T-cell (primary cell): Measurements from ENCODE around the gene POT1. TPM values are rescaled to one million over a fixed set of nuclear protein-coding genes. Genes with fewer than 3 reads are reported as not detected.

Experiments
- ATAC-seq, 4 experiments: fragments of 200-7000 bp in 3 of 4; fragments of 150-1000 bp in 1 of 4; cut with Tn5 transposase; replicated peaks in 1 of 4; 1 replicate in 3 of 4; 2 replicates in 1 of 4; pipeline ENCODE4 v1.10.0; 2021; ENCODE audit warnings: moderate library complexity in 3 of 4, mild to moderate bottlenecking in 2 of 4, moderate number of reproducible peaks in 1 of 4
- CTCF ChIA-PET, 2 donors: fragments of 300-600 bp; sonication (Branson Sonifier 250); formaldehyde crosslinking; loops; one replicate each; lab custom pipeline; 2022; ENCODE audit warnings: antibody characterized with exemption in 2 of 2; lab: Charles Lee
- POLR2A ChIA-PET, 2 donors: fragments of 300-600 bp; sonication (Branson Sonifier 250); formaldehyde crosslinking; loops; one replicate each; lab custom pipeline; 2022; ENCODE audit warnings: antibody characterized with exemption in 2 of 2; lab: Charles Lee
- DNase-seq, 35 experiments: peaks; one replicate each; pipeline versions ENCODE4 v3.0.0 to v3.0.0-alpha.2; 2013 to 2023
- H3K27ac ChIP-seq: one replicate; pipeline ENCODE4 v1.5.1; 2013; ENCODE audit warnings: low read length
- H3K27me3 ChIP-seq, 2 experiments: replicated peaks in 1 of 2; 1 replicate in 1 of 2; 2 replicates in 1 of 2; pipeline versions ENCODE4 v1.6.1 to v1.7.0; 2013; ENCODE audit warnings: low read length in 1 of 2, mixed read lengths in 1 of 2; ENCODE audit not compliant: control insufficient read depth in 2 of 2, insufficient read depth in 2 of 2; ENCODE audit errors: extremely low read depth in 1 of 2
- H3K36me3 ChIP-seq, 2 donors: 1 replicate in 1 of 2; 2 replicates in 1 of 2; pipeline versions ENCODE4 v1.6.1 to v1.7.0; 2013; ENCODE audit warnings: low read length in 1 of 2; ENCODE audit not compliant: control insufficient read depth in 2 of 2, insufficient read depth in 1 of 2; ENCODE audit errors: extremely low read depth in 1 of 2
- H3K4me1 ChIP-seq, 2 experiments: 1 replicate in 1 of 2; 2 replicates in 1 of 2; pipeline versions ENCODE4 v1.6.1 to v1.7.0; 2013; ENCODE audit warnings: low read length in 2 of 2, mixed read lengths in 1 of 2; ENCODE audit not compliant: insufficient read depth in 2 of 2, control insufficient read depth in 1 of 2; ENCODE audit errors: extremely low read depth in 1 of 2
- H3K4me3 ChIP-seq, 2 donors: 1 replicate in 1 of 2; 2 replicates in 1 of 2; pipeline versions ENCODE4 v1.5.1 to v1.7.0; 2013; ENCODE audit warnings: mild to moderate bottlenecking in 2 of 2, low read length in 1 of 2, moderate library complexity in 1 of 2; ENCODE audit not compliant: control insufficient read depth in 1 of 2; ENCODE audit errors: extremely low read depth in 1 of 2
- H3K9me3 ChIP-seq: 2 replicates; pipeline ENCODE4 v1.7.0; 2013
- H3K27ac Mint-ChIP-seq, 2 donors: one replicate each; pipeline ENCODE4 v1.8.0; 2020 to 2021; ENCODE audit warnings: mild to moderate bottlenecking in 2 of 2, mixed read lengths in 2 of 2
- H3K27me3 Mint-ChIP-seq, 2 donors: one replicate each; pipeline ENCODE4 v1.8.0; 2021 to 2022; ENCODE audit warnings: mixed read lengths in 2 of 2
- H3K36me3 Mint-ChIP-seq: one replicate; pipeline ENCODE4 v1.8.0; 2021; ENCODE audit warnings: mixed read lengths
- H3K4me1 Mint-ChIP-seq, 3 donors: one replicate each; pipeline ENCODE4 v1.8.0; 2020 to 2022; ENCODE audit warnings: mixed read lengths in 3 of 3, mild to moderate bottlenecking in 1 of 3
- H3K4me3 Mint-ChIP-seq, 3 donors: one replicate each; pipeline ENCODE4 v1.8.0; 2020 to 2022; ENCODE audit warnings: mild to moderate bottlenecking in 3 of 3, mixed read lengths in 3 of 3, moderate library complexity in 3 of 3
- H3K9me3 Mint-ChIP-seq, 3 donors: one replicate each; pipeline ENCODE4 v1.8.0; 2020 to 2022; ENCODE audit warnings: mixed read lengths in 3 of 3
- WGBS: methylation state at CpG from one replicate; pipeline ENCODE4 v1.1.5; 2013; ENCODE audit warnings: missing lambda C conversion rate; ENCODE audit not compliant: insufficient coverage; 5-methylcytosine and 5-hydroxymethylcytosine counted together
- total RNA-seq, 35 experiments: library from RNA in 6 of 35; stranded (reverse) in 6 of 35; fragments of 120-200 nt in 1 of 35; gene quantifications; one replicate each; pipeline versions ENCODE4 v1.2.1 to v1.2.4 and lab custom pipeline; 2013 to 2026

Gene POT1
- total RNA-seq, 5 donors from 2014 or later (not counting 1 experiment from before 2014, with no cell fraction given) = 17.6 to 27.9 (median 23.2) TPM

DNA sequence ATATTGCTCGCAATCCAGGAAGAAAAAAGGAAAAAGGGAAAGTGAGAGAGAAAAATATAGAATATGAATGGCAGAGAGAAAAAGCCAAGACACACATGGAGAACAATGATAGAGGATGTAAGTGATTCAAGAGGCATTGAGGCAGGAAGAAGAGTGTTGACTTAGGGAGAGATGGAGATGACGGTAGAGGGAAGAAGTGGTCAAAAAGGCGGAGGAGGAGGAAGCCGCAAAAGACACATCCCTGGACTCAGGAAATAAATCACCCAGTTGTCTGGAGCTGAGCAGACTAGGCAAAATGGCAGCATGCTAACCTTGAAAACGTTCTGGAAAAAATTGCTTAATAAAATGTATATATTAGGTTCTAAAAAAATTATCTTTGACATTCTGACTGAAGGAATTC is 146.4 kb downstream of the POT1 start:
- ChIA-PET CTCF (no interaction called here), POLR2A (no interaction called here)
- no peak overlapping the region for H3K4me3 Mint-ChIP-seq
- 86% methylated on average over 3 of the region's 5 CpGs for WGBS
- DNase-seq (no peak), ATAC-seq (no peak)
- H3K4me1 Mint-ChIP-seq = no peaks in the 10 kb centered on the region
- peaks cover 3 to 7% of the 10 kb centered on the region in 2 donors for H3K27me3 Mint-ChIP-seq
- no peaks in the 10 kb centered on the region for H3K4me1 ChIP-seq
- no peaks in the 10 kb centered on the region for H3K9me3 ChIP-seq
- no peaks in the 10 kb centered on the region for H3K9me3 Mint-ChIP-seq
- no peaks in the 10 kb centered on the region for H3K36me3 ChIP-seq
- H3K27ac ChIP-seq = no peak overlapping the region
- H3K36me3 Mint-ChIP-seq = no peaks in the 10 kb centered on the region
- H3K27me3 ChIP-seq = peaks cover 0 to 5% of the 10 kb centered on the region in 2 experiments
- no peak overlapping the region for H3K27ac Mint-ChIP-seq
- no peak overlapping the region for H3K4me3 ChIP-seq

DNA sequence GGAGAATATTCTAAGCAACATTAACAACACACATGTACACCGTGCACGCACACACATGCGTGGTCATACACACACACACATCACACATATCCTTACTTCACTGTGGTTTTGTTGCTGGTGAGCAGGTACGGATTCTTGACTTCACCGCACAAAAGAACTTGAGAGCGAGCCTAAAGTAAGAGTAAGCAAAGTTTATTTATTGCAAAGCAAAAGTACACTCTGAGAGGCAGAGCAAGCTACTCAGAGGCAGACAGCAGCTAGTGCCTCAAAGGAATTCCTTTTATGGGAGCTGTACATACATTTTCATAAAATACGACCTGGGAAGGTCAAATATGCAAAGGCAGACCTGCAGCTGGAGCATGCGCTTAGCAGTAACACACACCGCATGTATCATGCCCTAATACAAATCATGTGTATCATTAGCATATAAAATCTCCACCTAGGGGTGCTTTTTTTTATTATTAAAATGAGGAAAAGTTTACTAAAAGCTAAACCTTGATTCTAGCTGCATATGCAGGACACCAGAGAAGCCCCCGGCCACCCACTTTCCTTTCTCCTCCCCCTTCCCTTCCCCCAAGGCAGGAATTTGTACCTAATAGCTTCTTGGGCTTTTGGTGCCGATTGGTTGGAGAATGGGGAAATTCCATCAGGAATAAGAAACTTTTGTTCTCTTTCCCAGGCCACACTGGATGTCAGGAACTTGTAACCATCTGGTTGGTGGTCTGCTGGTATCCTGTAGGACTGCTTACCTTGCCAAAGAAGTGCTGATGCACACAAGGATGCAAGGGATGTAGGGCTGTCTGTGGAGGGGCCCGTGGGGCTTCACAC is 147.5 kb downstream of the POT1 start:
- H3K27ac Mint-ChIP-seq = no peak overlapping the region
- Histone ChIP-seq H3K4me1 (no peaks in the 10 kb centered on the region), H3K4me3 (no peak overlapping the region), H3K9me3 (no peaks in the 10 kb centered on the region), H3K36me3 (no peaks in the 10 kb centered on the region), H3K27ac (no peak overlapping the region), H3K27me3 (peaks cover 0 to 5% of the 10 kb centered on the region in 2 experiments)
- WGBS = 40% methylated on average over 1 of the region's 12 CpGs
- H3K4me1 Mint-ChIP-seq = no peaks in the 10 kb centered on the region
- DNase-seq = no peak
- POLR2A ChIA-PET = no interaction called here
- H3K4me3 Mint-ChIP-seq = no peak overlapping the region
- peaks cover 8 to 14% of the 10 kb centered on the region in 2 donors for H3K27me3 Mint-ChIP-seq
- ATAC-seq = no peak
- no peaks in the 10 kb centered on the region for H3K9me3 Mint-ChIP-seq
- CTCF ChIA-PET = no interaction called here
- H3K36me3 Mint-ChIP-seq = no peaks in the 10 kb centered on the region

DNA sequence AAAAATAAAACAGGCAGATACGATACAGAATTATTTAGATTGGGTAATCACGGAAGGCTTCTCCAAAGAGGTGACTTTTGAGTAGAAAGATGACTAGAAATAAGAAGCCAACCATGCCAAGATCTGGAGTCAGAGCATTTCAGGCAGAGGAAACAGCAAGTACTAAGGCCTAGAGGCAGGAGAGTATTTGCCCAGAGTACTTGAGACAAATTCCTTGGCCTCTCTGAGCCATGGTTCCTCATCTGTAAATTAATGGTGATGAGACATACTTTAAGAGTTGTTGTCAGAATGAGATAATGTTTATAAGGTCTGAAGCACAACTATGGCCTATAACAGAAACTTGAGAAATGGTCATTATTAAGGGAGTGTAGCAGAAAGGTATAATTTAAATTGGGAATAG is 148.2 kb downstream of the POT1 start:
- no peak for ATAC-seq
- DNase-seq = no peak
- peaks cover 0 to 8% of the 10 kb centered on the region in 2 experiments for H3K27me3 ChIP-seq
- Mint-ChIP-seq H3K36me3 (no peaks in the 10 kb centered on the region), H3K9me3 (no peaks in the 10 kb centered on the region), H3K4me3 (no peak overlapping the region), H3K27ac (no peak overlapping the region), H3K4me1 (no peaks in the 10 kb centered on the region), H3K27me3 (peaks cover 8 to 14% of the 10 kb centered on the region in 2 donors)
- H3K27ac ChIP-seq = no peak overlapping the region
- ChIA-PET POLR2A (no interaction called here), CTCF (no interaction called here)
- 100% methylated on average over 1 of the region's 2 CpGs for WGBS
- no peaks in the 10 kb centered on the region for H3K4me1 ChIP-seq
- H3K9me3 ChIP-seq = no peaks in the 10 kb centered on the region
- no peak overlapping the region for H3K4me3 ChIP-seq
- no peaks in the 10 kb centered on the region for H3K36me3 ChIP-seq

DNA sequence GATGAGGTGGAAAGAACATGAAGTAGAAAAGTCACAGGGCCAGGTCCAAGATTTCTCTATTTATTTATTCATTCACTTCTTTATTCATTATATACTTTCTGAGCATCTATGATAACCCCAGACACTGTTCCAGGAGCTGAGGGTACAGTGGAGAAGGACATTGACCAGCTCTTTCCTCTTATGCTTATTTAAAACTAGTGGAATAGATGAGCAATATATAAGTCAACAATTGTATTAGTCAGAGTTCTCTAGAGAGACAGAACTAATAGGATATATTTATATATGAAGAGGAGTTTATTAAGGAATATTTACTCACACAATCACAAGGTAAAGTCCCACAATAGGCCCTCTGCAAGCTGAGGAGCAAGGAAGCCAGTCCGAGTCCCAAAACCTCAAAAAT is 149.0 kb downstream of the POT1 start:
- Mint-ChIP-seq H3K4me1 (no peaks in the 10 kb centered on the region), H3K27me3 (peaks cover 6 to 14% of the 10 kb centered on the region in 2 donors), H3K36me3 (no peaks in the 10 kb centered on the region), H3K9me3 (no peaks in the 10 kb centered on the region), H3K4me3 (no peak overlapping the region), H3K27ac (no peak overlapping the region)
- no peaks in the 10 kb centered on the region for H3K9me3 ChIP-seq
- peaks cover 0 to 8% of the 10 kb centered on the region in 2 experiments for H3K27me3 ChIP-seq
- no peak overlapping the region for H3K4me3 ChIP-seq
- H3K36me3 ChIP-seq = no peaks in the 10 kb centered on the region
- H3K4me1 ChIP-seq = no peaks in the 10 kb centered on the region
- POLR2A ChIA-PET = interaction anchor here in 1 of 2 donors (0.5 kb wide), 1 partner anchor 833 kb away, joined by 6 read pairs; no protein-coding TSS in a partner anchor
- no peak overlapping the region for H3K27ac ChIP-seq
- ATAC-seq (no peak), DNase-seq (no peak)
- CTCF ChIA-PET = no interaction called here
- 17% methylated on average over 1 of the region's 1 CpG for WGBS

DNA sequence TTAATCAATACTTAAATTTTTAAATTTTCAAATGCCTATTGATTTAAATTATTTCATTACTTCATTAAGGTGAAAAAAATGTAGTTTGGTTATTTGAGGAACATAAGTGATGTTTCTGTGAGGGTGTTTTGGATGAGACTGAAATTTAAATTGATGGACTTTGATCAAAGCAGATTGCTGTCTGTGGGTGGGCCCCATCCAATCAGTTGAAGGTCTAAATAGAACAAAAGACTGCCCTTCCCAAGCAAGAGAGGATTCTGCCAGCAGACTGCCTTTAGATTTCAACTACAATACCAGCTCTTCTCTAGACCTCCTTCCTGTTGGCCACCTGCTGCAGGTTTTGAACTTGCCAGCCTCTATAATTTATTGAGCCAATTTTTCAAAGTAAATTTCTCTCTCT is 149.6 kb downstream of the POT1 start:
- H3K4me1 Mint-ChIP-seq = no peaks in the 10 kb centered on the region
- H3K4me3 Mint-ChIP-seq = no peak overlapping the region
- CTCF ChIA-PET = no interaction called here
- H3K27ac Mint-ChIP-seq = no peak overlapping the region
- Histone ChIP-seq H3K27ac (no peak overlapping the region), H3K36me3 (no peaks in the 10 kb centered on the region), H3K27me3 (peaks cover 0 to 8% of the 10 kb centered on the region in 2 experiments), H3K4me3 (no peak overlapping the region), H3K4me1 (no peaks in the 10 kb centered on the region), H3K9me3 (no peaks in the 10 kb centered on the region)
- POLR2A ChIA-PET = interaction anchor here in 1 of 2 donors (0.5 kb wide), 1 partner anchor 832 kb away, joined by 6 read pairs; no protein-coding TSS in a partner anchor
- no peaks in the 10 kb centered on the region for H3K36me3 Mint-ChIP-seq
- H3K27me3 Mint-ChIP-seq = peaks cover 6 to 14% of the 10 kb centered on the region in 2 donors
- DNase-seq (no peak), ATAC-seq (no peak)
- no peaks in the 10 kb centered on the region for H3K9me3 Mint-ChIP-seq

DNA sequence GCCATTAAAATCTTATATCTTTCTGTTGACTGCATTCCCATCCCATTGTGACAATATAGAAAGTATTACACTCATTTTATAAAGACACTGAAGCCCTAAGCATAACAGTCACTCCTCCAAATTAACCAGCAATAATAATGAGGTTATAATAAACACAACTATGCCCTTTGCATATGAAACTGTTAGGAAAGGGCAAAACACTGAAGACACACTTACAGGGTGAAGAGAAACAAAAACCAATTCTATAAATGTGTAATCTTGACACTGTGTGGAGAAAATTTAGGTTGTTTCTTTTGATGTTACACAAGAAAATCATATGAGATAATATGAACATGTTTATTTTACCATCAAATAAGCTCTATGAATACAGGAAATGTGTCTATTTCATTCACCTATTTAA is 150.0 kb downstream of the POT1 start:
- no peak overlapping the region for H3K4me3 Mint-ChIP-seq
- POLR2A ChIA-PET = interaction anchor here in 1 of 2 donors (0.6 kb wide), 1 partner anchor 833 kb away, joined by 3 read pairs; no protein-coding TSS in a partner anchor
- Histone ChIP-seq H3K27me3 (peaks cover 0 to 8% of the 10 kb centered on the region in 2 experiments), H3K36me3 (no peaks in the 10 kb centered on the region), H3K4me3 (no peak overlapping the region), H3K27ac (no peak overlapping the region), H3K9me3 (no peaks in the 10 kb centered on the region), H3K4me1 (no peaks in the 10 kb centered on the region)
- H3K27me3 Mint-ChIP-seq = peaks cover 6 to 14% of the 10 kb centered on the region in 2 donors
- DNase-seq (no peak), ATAC-seq (no peak)
- no peak overlapping the region for H3K27ac Mint-ChIP-seq
- no peaks in the 10 kb centered on the region for H3K9me3 Mint-ChIP-seq
- no peaks in the 10 kb centered on the region for H3K4me1 Mint-ChIP-seq
- CTCF ChIA-PET = interaction anchor here (0.6 kb wide), 2 partner anchors 9 to 333 kb away, joined by 3 to 9 read pairs; no protein-coding TSS in a partner anchor
- no peaks in the 10 kb centered on the region for H3K36me3 Mint-ChIP-seq
